ENCODE results near the gene BOK.

DNA sequence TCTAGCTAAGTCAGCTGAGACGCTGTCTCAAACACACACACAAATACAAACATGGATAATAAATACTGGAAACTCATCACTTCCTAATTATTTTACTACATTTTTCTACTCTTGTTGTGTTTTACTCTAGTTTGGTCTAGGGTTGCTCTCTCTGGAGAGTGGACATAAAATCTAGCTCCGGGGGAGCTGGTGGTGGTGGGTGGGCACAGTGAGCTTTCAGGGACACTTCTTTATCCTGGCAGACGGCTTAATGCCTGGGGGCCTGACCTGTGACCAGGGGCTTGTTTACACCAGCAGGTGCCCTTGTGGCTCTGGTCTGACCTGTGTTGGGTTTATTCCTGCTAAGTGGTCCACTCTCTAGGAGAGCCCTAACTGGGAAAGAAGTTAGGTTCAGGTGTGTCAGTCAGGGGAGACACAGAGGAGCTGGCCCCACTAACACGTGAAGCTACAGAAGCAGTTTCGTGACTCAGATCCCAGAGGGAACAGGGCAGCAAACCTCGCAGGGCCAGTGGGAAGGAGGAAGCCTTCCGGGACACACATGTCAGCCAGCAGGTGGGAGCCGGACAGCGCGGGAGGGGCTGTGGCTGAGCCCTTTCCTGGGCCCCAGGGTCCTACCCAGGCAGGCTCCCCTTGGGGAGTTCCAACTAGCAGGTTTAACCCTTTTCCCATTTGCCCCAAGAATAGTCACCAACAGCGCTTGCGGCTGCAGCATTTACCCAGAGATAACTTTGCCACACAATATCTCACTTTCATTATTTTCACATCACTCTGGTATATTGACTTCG, 22.5 kb upstream of the BOK start:
- no peak for TF ChIP-seq EZH2 (IDR thresholded peaks at IDR 0.05; ENCODE audit: insufficient read depth, poor library complexity, severe bottlenecking)
- no peak for TF ChIP-seq EZH2phosphoT487 (IDR thresholded peaks at IDR 0.05; ENCODE audit: insufficient read depth, low read depth)
